ENCODE measurements around the gene C2orf68. TPM values are rescaled to one million over a fixed set of nuclear protein-coding genes. Genes with fewer than 3 reads are reported as not detected.

The C2orf68 gene
- total and polyA plus RNA-seq, 2 of the 13 experiments (the other 11 are each of a cell fraction or from before 2014, with no cell fraction given) = 47.1 to 77.4 TPM

- TF ChIP-seq KDM5B (CRISPR knock-in tag; IDR thresholded peaks at IDR 0.05; ENCODE audit: borderline replicate concordance) = peak; percentile 84; the same call in 1 of the 2 replicates
- TF ChIP-seq ZNF512B (CRISPR knock-in tag; IDR thresholded peaks at IDR 0.05; ENCODE audit: borderline replicate concordance) = peak; percentile 94; the same call in 1 of the 2 replicates
- TF ChIP-seq MXD4 (CRISPR knock-in tag; IDR thresholded peaks at IDR 0.05) = peak; percentile 89
- 0 out of 2 replicates have a peak, but pooled peaks have one; percentile 23 for TF ChIP-seq ZNF383 (CRISPR knock-in tag; IDR thresholded peaks at IDR 0.05; ENCODE audit: borderline replicate concordance)
- no peak for TF ChIP-seq ZSCAN30 (CRISPR knock-in tag; IDR thresholded peaks at IDR 0.05)
- TF ChIP-seq RNF2 (conservative IDR thresholded peaks at IDR 0.05; ENCODE audit: low read depth) = no peak; the same call in 1 of the 2 replicates
- TF ChIP-seq, protein P1, sequence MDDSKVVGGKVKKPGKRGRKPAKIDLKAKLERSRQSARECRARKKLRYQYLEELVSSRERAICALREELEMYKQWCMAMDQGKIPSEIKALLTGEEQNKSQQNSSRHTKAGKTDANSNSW (CRISPR knock-in tag; IDR thresholded peaks at IDR 0.05; ENCODE audit: borderline replicate concordance) = peak; percentile 93; the same call in 1 of the 2 replicates
- TF ChIP-seq ZNF12 (CRISPR knock-in tag; IDR thresholded peaks at IDR 0.05) = peak; percentile 48; the same call in 1 of the 2 replicates
- TF ChIP-seq, protein P2, sequence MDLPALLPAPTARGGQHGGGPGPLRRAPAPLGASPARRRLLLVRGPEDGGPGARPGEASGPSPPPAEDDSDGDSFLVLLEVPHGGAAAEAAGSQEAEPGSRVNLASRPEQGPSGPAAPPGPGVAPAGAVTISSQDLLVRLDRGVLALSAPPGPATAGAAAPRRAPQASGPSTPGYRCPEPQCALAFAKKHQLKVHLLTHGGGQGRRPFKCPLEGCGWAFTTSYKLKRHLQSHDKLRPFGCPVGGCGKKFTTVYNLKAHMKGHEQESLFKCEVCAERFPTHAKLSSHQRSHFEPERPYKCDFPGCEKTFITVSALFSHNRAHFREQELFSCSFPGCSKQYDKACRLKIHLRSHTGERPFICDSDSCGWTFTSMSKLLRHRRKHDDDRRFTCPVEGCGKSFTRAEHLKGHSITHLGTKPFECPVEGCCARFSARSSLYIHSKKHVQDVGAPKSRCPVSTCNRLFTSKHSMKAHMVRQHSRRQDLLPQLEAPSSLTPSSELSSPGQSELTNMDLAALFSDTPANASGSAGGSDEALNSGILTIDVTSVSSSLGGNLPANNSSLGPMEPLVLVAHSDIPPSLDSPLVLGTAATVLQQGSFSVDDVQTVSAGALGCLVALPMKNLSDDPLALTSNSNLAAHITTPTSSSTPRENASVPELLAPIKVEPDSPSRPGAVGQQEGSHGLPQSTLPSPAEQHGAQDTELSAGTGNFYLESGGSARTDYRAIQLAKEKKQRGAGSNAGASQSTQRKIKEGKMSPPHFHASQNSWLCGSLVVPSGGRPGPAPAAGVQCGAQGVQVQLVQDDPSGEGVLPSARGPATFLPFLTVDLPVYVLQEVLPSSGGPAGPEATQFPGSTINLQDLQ (CRISPR knock-in tag; IDR thresholded peaks at IDR 0.05) = peak; percentile 76; the same call in 1 of the 2 replicates
- TF ChIP-seq TMF1 (CRISPR knock-in tag; IDR thresholded peaks at IDR 0.05; ENCODE audit: low read depth) = peak; percentile 83
- no peak; the same call in 1 of the 2 replicates for TF ChIP-seq ZNF292 (CRISPR knock-in tag; IDR thresholded peaks at IDR 0.05; ENCODE audit: borderline replicate concordance, low read depth)
- no peak for TF ChIP-seq CBX2 (IDR thresholded peaks at IDR 0.05; ENCODE audit: low read depth, low read length)
- no peak for TF ChIP-seq CBX2 (CRISPR knock-in tag; IDR thresholded peaks at IDR 0.05; ENCODE audit: low read depth)
- peak; percentile 75; the same call in 1 of the 2 replicates for TF ChIP-seq ZNF30 (CRISPR knock-in tag; IDR thresholded peaks at IDR 0.05)
- peak; percentile 92; the same call in 1 of the 2 replicates for TF ChIP-seq ZNF800 (CRISPR knock-in tag; IDR thresholded peaks at IDR 0.05)
- TF ChIP-seq ZFP91 (CRISPR knock-in tag; IDR thresholded peaks at IDR 0.05; ENCODE audit: borderline replicate concordance) = 0 out of 2 replicates have a peak, but pooled peaks have one; percentile 93
- no peak for TF ChIP-seq FOSL1 (CRISPR knock-in tag; IDR thresholded peaks at IDR 0.05; ENCODE audit: borderline replicate concordance)
- TF ChIP-seq, protein P3, sequence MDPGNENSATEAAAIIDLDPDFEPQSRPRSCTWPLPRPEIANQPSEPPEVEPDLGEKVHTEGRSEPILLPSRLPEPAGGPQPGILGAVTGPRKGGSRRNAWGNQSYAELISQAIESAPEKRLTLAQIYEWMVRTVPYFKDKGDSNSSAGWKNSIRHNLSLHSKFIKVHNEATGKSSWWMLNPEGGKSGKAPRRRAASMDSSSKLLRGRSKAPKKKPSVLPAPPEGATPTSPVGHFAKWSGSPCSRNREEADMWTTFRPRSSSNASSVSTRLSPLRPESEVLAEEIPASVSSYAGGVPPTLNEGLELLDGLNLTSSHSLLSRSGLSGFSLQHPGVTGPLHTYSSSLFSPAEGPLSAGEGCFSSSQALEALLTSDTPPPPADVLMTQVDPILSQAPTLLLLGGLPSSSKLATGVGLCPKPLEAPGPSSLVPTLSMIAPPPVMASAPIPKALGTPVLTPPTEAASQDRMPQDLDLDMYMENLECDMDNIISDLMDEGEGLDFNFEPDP (CRISPR knock-in tag; conservative IDR thresholded peaks at IDR 0.05) = 0 out of 2 replicates have a peak, but pooled peaks have one; percentile 97
These were observed 27.5 kb downstream of the C2orf68 start, which contains the start of gene VAMP5 (continued) for GRCh38 chr2:85584354-85584856.
